ENCODE data around the gene GPSM3. TPM values are rescaled to one million over a fixed set of nuclear protein-coding genes. Genes with fewer than 3 reads are reported as not detected.

Gene GPSM3
- total and polyA plus RNA-seq, 2 of the 13 experiments (the other 11 are each of a cell fraction or from before 2014, with no cell fraction given), result 0.18 to 6.2 TPM

GRCh38 chr6:32190054-32190851, 2.2 kb downstream of the GPSM3 start, which contains the start of gene PBX2 (continued):
- TF ChIP-seq ZC3H4 (CRISPR knock-in tag; IDR thresholded peaks at IDR 0.05; ENCODE audit: borderline replicate concordance) (no peak), BHLHE40 (IDR thresholded peaks at IDR 0.05; ENCODE audit: low read length) (no peak), ZNF660 (CRISPR knock-in tag; IDR thresholded peaks at IDR 0.05; ENCODE audit: borderline replicate concordance, low read depth) (no peak), KLF12 (CRISPR knock-in tag; IDR thresholded peaks at IDR 0.05; ENCODE audit: borderline replicate concordance) (no peak), NFIC (IDR thresholded peaks at IDR 0.05; ENCODE audit: low read length) (no peak), CBX1 (IDR thresholded peaks at IDR 0.05; ENCODE audit: low read depth) (no peak), CHCHD3 (CRISPR knock-in tag; IDR thresholded peaks at IDR 0.05) (no peak), IRX3 (CRISPR knock-in tag; IDR thresholded peaks at IDR 0.05; ENCODE audit: borderline replicate concordance, low read depth) (no peak), SMAD3 (CRISPR knock-in tag; IDR thresholded peaks at IDR 0.05) (no peak), RFXANK (CRISPR knock-in tag; IDR thresholded peaks at IDR 0.05) (no peak), SMARCC2 (IDR thresholded peaks at IDR 0.05) (no peak), ZNF709 (CRISPR knock-in tag; IDR thresholded peaks at IDR 0.05) (no peak), SP2 (CRISPR knock-in tag; IDR thresholded peaks at IDR 0.05) (no peak), WIZ (CRISPR knock-in tag; IDR thresholded peaks at IDR 0.05) (no peak), ZNF3 (CRISPR knock-in tag; IDR thresholded peaks at IDR 0.05) (0 out of 2 replicates have a peak, but pooled peaks have one; percentile 14), RNF219 (CRISPR knock-in tag; IDR thresholded peaks at IDR 0.05) (no peak), ZNF761 (CRISPR knock-in tag; conservative IDR thresholded peaks at IDR 0.05) (0 out of 2 replicates have a peak, but pooled peaks have one; percentile 47), ZNF704 (CRISPR knock-in tag; IDR thresholded peaks at IDR 0.05; ENCODE audit: borderline replicate concordance) (no peak), TBX3 (IDR thresholded peaks at IDR 0.05; ENCODE audit: borderline replicate concordance) (no peak)
- TF ChIP-seq, protein P1, sequence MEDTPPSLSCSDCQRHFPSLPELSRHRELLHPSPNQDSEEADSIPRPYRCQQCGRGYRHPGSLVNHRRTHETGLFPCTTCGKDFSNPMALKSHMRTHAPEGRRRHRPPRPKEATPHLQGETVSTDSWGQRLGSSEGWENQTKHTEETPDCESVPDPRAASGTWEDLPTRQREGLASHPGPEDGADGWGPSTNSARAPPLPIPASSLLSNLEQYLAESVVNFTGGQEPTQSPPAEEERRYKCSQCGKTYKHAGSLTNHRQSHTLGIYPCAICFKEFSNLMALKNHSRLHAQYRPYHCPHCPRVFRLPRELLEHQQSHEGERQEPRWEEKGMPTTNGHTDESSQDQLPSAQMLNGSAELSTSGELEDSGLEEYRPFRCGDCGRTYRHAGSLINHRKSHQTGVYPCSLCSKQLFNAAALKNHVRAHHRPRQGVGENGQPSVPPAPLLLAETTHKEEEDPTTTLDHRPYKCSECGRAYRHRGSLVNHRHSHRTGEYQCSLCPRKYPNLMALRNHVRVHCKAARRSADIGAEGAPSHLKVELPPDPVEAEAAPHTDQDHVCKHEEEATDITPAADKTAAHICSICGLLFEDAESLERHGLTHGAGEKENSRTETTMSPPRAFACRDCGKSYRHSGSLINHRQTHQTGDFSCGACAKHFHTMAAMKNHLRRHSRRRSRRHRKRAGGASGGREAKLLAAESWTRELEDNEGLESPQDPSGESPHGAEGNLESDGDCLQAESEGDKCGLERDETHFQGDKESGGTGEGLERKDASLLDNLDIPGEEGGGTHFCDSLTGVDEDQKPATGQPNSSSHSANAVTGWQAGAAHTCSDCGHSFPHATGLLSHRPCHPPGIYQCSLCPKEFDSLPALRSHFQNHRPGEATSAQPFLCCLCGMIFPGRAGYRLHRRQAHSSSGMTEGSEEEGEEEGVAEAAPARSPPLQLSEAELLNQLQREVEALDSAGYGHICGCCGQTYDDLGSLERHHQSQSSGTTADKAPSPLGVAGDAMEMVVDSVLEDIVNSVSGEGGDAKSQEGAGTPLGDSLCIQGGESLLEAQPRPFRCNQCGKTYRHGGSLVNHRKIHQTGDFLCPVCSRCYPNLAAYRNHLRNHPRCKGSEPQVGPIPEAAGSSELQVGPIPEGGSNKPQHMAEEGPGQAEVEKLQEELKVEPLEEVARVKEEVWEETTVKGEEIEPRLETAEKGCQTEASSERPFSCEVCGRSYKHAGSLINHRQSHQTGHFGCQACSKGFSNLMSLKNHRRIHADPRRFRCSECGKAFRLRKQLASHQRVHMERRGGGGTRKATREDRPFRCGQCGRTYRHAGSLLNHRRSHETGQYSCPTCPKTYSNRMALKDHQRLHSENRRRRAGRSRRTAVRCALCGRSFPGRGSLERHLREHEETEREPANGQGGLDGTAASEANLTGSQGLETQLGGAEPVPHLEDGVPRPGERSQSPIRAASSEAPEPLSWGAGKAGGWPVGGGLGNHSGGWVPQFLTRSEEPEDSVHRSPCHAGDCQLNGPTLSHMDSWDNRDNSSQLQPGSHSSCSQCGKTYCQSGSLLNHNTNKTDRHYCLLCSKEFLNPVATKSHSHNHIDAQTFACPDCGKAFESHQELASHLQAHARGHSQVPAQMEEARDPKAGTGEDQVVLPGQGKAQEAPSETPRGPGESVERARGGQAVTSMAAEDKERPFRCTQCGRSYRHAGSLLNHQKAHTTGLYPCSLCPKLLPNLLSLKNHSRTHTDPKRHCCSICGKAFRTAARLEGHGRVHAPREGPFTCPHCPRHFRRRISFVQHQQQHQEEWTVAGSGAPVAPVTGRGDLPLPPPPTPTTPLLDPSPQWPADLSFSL (CRISPR knock-in tag; IDR thresholded peaks at IDR 0.05), result no peak
- TF ChIP-seq, protein P2, sequence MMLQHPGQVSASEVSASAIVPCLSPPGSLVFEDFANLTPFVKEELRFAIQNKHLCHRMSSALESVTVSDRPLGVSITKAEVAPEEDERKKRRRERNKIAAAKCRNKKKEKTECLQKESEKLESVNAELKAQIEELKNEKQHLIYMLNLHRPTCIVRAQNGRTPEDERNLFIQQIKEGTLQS (CRISPR knock-in tag; IDR thresholded peaks at IDR 0.05), result no peak
